Measurements from ENCODE around the gene FAIM. TPM values are rescaled to one million over a fixed set of nuclear protein-coding genes. Genes with fewer than 3 reads are reported as not detected.

Gene FAIM
- total and polyA plus RNA-seq, 2 donors (not counting 3 experiments of a cell fraction or from before 2014, with no cell fraction given): 2.3 to 11.9 TPM

DNA sequence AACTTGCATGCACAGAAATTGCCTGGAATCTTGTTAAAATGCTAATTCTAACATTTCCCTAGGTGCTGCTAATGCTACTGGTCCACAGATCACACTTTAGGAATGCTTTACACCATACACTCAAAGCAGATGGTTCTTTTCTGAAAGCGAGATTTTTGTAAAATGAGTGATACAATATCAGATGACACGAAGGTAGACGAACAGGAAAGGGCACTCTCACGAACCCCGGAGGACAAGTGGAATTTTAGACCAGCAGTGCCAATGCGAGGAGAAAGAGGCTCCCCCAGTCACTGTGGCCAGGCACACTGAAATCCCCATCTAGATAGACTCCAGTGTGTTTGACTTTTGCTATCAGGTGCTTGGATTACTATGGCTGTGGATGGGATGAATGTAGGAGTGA is 21.0 kb downstream of the FAIM start:
- POLR2A ChIA-PET: no interaction called here
- H3K4me3 ChIP-seq (replicated peaks in 1 of 3; ENCODE audit: insufficient read depth in 1 of 3, low read depth in 1 of 3, low read length in 3 of 3): no peak overlapping the region
- CTCF ChIA-PET: interaction anchor here (1.1 kb wide), 1 partner anchor 286 kb away, joined by 3 read pairs; no protein-coding TSS in a partner anchor
- H3K27me3 ChIP-seq (ENCODE audit: control insufficient read depth in 2 of 2, insufficient read depth in 2 of 2, low read length in 2 of 2): no peaks in the 10 kb centered on the region
- no peak for DNase-seq (ENCODE audit: low read depth, low spot score)
- intact Hi-C loops (cut with micrococcal nuclease): no loop called here
- TF ChIP-seq, protein P1, sequence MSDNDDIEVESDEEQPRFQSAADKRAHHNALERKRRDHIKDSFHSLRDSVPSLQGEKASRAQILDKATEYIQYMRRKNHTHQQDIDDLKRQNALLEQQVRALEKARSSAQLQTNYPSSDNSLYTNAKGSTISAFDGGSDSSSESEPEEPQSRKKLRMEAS (IDR thresholded peaks at IDR 0.05; ENCODE audit: insufficient read depth, insufficient read length): no peak
- TF ChIP-seq, protein P2, sequence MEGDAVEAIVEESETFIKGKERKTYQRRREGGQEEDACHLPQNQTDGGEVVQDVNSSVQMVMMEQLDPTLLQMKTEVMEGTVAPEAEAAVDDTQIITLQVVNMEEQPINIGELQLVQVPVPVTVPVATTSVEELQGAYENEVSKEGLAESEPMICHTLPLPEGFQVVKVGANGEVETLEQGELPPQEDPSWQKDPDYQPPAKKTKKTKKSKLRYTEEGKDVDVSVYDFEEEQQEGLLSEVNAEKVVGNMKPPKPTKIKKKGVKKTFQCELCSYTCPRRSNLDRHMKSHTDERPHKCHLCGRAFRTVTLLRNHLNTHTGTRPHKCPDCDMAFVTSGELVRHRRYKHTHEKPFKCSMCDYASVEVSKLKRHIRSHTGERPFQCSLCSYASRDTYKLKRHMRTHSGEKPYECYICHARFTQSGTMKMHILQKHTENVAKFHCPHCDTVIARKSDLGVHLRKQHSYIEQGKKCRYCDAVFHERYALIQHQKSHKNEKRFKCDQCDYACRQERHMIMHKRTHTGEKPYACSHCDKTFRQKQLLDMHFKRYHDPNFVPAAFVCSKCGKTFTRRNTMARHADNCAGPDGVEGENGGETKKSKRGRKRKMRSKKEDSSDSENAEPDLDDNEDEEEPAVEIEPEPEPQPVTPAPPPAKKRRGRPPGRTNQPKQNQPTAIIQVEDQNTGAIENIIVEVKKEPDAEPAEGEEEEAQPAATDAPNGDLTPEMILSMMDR (IDR thresholded peaks at IDR 0.05; ENCODE audit: extremely low read depth in 1 of 2, insufficient read depth in 1 of 2, low read depth in 1 of 2, low read length in 2 of 2): no peak
- TF ChIP-seq MYC (IDR thresholded peaks at IDR 0.05; ENCODE audit: low read depth, low read length) (no peak), JUN (IDR thresholded peaks at IDR 0.05; ENCODE audit: borderline replicate concordance, insufficient read depth, insufficient read length, low read depth) (no peak), GATA2 (IDR thresholded peaks at IDR 0.05; ENCODE audit: insufficient read depth, insufficient read length, low read depth, low read length) (no peak), FOS (IDR thresholded peaks at IDR 0.05; ENCODE audit: borderline replicate concordance, insufficient read depth, low read length) (no peak)
- H2AFZ ChIP-seq (ENCODE audit: low read depth, low read length): no peak overlapping the region
- no peaks in the 10 kb centered on the region for H3K9me1 ChIP-seq (replicated peaks; ENCODE audit: control insufficient read depth, extremely low read depth, insufficient read depth, low read length)
- H3K9ac ChIP-seq (replicated peaks; ENCODE audit: extremely low read depth, insufficient read depth, low read length): no peak overlapping the region
- H3K36me3 ChIP-seq (ENCODE audit: control insufficient read depth in 2 of 2, extremely low read depth in 1 of 2, insufficient read depth in 2 of 2, low read length in 2 of 2): no peaks in the 10 kb centered on the region
- no peaks in the 10 kb centered on the region for H3K9me3 ChIP-seq (replicated peaks; ENCODE audit: control insufficient read depth, insufficient read depth, low read length)
- H3K4me1 ChIP-seq (ENCODE audit: control insufficient read depth, extremely low read depth, insufficient read depth, low read length): no peaks in the 10 kb centered on the region
- no TSS peak for BruUV-seq (replicated peaks)
- no peaks in the 10 kb centered on the region for H4K20me1 ChIP-seq (replicated peaks; ENCODE audit: control insufficient read depth, extremely low read depth, insufficient read depth, low read length)
- no peaks in the 10 kb centered on the region for H3K79me2 ChIP-seq (ENCODE audit: control insufficient read depth, insufficient read depth, low read length)
- no peak for FAIRE-seq
- no peak overlapping the region for H3K4me2 ChIP-seq (ENCODE audit: insufficient read depth, low read length)
- dilution Hi-C loops (cut with MboI; ENCODE audit: extremely low pct_ligation_motif_present, low sequenced_read_pairs): no loop called here
- H3K27ac ChIP-seq (ENCODE audit: insufficient read depth, low read depth, low read length): no peak overlapping the region

Data from endothelial cell of umbilical vein (primary cell).